OCI-LY1 (cell line): Measurements from ENCODE around the gene TMEM126B.

ENCODE experiments used
- H2AFZ ChIP-seq: fragments of 200-600 bp; sonication (generic), shearing (Covaris generic); 2 replicates; pipeline ENCODE4 v1.6.0; 2014; ENCODE audit warnings: antibody characterized with exemption, mild to moderate bottlenecking, low read length
- H3F3A ChIP-seq: fragments of 200-600 bp; sonication (generic), shearing (Covaris generic); 2 replicates; pipeline ENCODE4 v1.6.0; 2014; ENCODE audit warnings: mild to moderate bottlenecking, antibody characterized with exemption, low read length, moderate library complexity; ENCODE audit not compliant: insufficient read depth
- H3K27ac ChIP-seq: fragments of 200-600 bp; sonication (generic); 2 replicates; pipeline ENCODE4 v1.5.1; 2014; ENCODE audit warnings: low read length, mixed run types, mild to moderate bottlenecking, low read depth; ENCODE audit not compliant: poor library complexity, severe bottlenecking
- H3K27me3 ChIP-seq: fragments of 200-600 bp; sonication (generic); 2 replicates; pipeline ENCODE4 v1.6.0; 2014; ENCODE audit warnings: antibody characterized with exemption, mild to moderate bottlenecking, low read length, moderate library complexity; ENCODE audit not compliant: insufficient read depth
- H3K36me3 ChIP-seq: fragments of 200-600 bp; sonication (generic); 2 replicates; pipeline ENCODE4 v1.6.1; 2014; ENCODE audit warnings: mild to moderate bottlenecking, antibody characterized with exemption, low read length, moderate library complexity, mixed read lengths; ENCODE audit not compliant: insufficient read depth
- H3K4me1 ChIP-seq: fragments of 200-600 bp; sonication (generic); 2 replicates; pipeline ENCODE4 v1.5.1; 2014; ENCODE audit warnings: mild to moderate bottlenecking, low read length, moderate library complexity; ENCODE audit not compliant: insufficient read depth, severe bottlenecking
- H3K4me2 ChIP-seq: fragments of 200-600 bp; sonication (generic), shearing (Covaris generic); 2 replicates; pipeline ENCODE4 v1.6.1; 2014; ENCODE audit warnings: low read length
- H3K4me3 ChIP-seq: fragments of 200-600 bp; sonication (generic); 2 replicates; pipeline ENCODE4 v1.5.1; 2014; ENCODE audit warnings: low read length, low read depth, mild to moderate bottlenecking, mixed read lengths; ENCODE audit not compliant: poor library complexity, severe bottlenecking
- H3K79me2 ChIP-seq: fragments of 200-600 bp; shearing (Covaris generic); 2 replicates; pipeline ENCODE4 v1.6.1; 2016; ENCODE audit warnings: mixed run types, low read length, mixed read lengths; ENCODE audit not compliant: insufficient read depth
- H3K9ac ChIP-seq: fragments of 200-600 bp; sonication (generic), shearing (Covaris generic); 2 replicates; pipeline ENCODE4 v1.6.1; 2014; ENCODE audit warnings: mild to moderate bottlenecking, low read length, mixed read lengths
- H3K9me2 ChIP-seq: fragments of 200-600 bp; sonication (generic), shearing (Covaris generic); 2 replicates; pipeline ENCODE4 v1.6.1; 2014; ENCODE audit warnings: low read depth, mild to moderate bottlenecking, low read length, mixed read lengths
- H3K9me3 ChIP-seq: fragments of 200-600 bp; shearing (Covaris generic); 2 replicates; pipeline ENCODE4 v1.6.1; 2014; ENCODE audit warnings: low read length, mixed read lengths
- H4K20me1 ChIP-seq: fragments of 200-600 bp; sonication (generic), shearing (Covaris generic); 2 replicates; pipeline ENCODE4 v1.6.0; 2016; ENCODE audit warnings: mild to moderate bottlenecking, low read length; ENCODE audit not compliant: insufficient read depth
- EZH2 ChIP-seq: fragments of 200-600 bp; sonication (generic), shearing (Covaris generic); IDR thresholded peaks from 2 replicates; pipeline ENCODE4 v1.8.0; 2017; ENCODE audit warnings: borderline replicate concordance, mixed run types, mild to moderate bottlenecking, antibody characterized with exemption, low read length, moderate library complexity, mixed read lengths
- TF ChIP-seq, protein P1 (sequence below): fragments of 200-600 bp; sonication (generic), shearing (Covaris generic); IDR thresholded peaks from 2 replicates; pipeline ENCODE4 v1.5.1; 2017; ENCODE audit warnings: mild to moderate bottlenecking, antibody characterized with exemption, low read length, moderate library complexity, mixed read lengths

Gene TMEM126B

DNA sequence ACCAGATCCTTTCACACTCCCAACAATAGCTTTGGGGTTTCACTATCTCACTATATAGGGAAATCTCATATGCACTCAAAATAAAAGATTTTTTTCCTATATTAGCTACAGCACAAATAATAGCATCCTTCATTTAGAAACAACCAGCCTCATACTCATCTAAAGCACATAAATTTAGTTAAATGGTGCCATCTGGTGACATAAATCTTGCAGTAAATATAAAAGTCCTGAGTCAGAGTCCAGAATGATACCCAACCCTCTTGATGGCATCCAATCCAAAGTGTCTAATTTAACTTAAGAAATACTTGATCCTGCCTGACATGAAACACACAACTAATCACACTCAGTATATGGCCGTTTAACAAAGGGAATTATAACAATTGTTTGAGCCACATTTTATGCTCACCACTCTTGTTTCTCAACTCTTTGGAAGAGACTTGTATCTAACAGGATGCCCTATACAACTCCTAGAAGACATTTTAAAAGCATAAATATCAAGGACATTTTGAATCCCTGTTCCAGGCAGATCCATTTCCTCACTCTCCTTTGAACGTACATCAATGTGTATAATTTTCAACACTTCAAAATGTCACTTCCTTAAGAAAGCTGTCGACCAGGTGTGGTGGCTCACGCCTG lies 37.4 kb upstream of the TMEM126B start:
- Histone ChIP-seq H3K27me3 (no peaks in the 10 kb centered on the region), H3K9me2 (no peaks in the 10 kb centered on the region), H3K9ac (no peak overlapping the region), H4K20me1 (no peaks in the 10 kb centered on the region), H3K27ac (no peak overlapping the region), H3K36me3 (no peaks in the 10 kb centered on the region), H3F3A (no peaks in the 10 kb centered on the region), H3K79me2 (no peaks in the 10 kb centered on the region), H2AFZ (no peak overlapping the region), H3K9me3 (no peaks in the 10 kb centered on the region), H3K4me1 (no peaks in the 10 kb centered on the region), H3K4me3 (no peak overlapping the region), H3K4me2 (no peak overlapping the region)
- no peak for TF ChIP-seq EZH2
- TF ChIP-seq, protein P1, sequence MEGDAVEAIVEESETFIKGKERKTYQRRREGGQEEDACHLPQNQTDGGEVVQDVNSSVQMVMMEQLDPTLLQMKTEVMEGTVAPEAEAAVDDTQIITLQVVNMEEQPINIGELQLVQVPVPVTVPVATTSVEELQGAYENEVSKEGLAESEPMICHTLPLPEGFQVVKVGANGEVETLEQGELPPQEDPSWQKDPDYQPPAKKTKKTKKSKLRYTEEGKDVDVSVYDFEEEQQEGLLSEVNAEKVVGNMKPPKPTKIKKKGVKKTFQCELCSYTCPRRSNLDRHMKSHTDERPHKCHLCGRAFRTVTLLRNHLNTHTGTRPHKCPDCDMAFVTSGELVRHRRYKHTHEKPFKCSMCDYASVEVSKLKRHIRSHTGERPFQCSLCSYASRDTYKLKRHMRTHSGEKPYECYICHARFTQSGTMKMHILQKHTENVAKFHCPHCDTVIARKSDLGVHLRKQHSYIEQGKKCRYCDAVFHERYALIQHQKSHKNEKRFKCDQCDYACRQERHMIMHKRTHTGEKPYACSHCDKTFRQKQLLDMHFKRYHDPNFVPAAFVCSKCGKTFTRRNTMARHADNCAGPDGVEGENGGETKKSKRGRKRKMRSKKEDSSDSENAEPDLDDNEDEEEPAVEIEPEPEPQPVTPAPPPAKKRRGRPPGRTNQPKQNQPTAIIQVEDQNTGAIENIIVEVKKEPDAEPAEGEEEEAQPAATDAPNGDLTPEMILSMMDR: peak; percentile 39; the same call in 1 of the 2 replicates

DNA sequence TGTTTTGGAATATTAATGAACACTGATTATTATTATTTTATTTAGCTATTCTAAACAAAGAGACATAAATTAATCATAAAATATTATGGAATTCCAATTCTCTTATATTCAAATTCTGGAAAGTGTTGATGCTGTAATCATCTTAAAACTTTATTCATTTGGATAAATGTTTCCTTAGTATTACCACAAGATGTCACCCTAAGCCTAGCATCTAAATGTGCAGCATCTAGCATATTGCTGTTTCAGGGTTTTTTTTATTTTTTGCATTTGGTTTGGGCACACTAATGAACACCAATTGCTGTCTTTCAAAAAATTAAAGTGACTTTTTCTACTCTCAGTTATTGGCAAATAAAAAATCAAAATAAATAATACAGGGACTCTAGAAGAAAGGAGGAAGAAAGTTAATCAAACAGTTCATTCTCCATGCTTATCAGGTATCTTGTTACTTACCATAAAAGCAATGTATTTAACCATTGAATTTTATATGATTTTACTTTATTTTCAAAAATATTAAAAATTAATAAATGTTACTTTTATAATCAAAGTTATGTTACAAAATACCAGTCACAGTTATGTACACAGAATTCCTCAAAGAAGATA lies 33.0 kb upstream of the TMEM126B start:
- Histone ChIP-seq H4K20me1 (no peaks in the 10 kb centered on the region), H3K36me3 (no peaks in the 10 kb centered on the region), H3K9me2 (no peaks in the 10 kb centered on the region), H3K4me1 (no peaks in the 10 kb centered on the region), H3K27ac (no peak overlapping the region), H3K4me3 (no peak overlapping the region), H2AFZ (no peak overlapping the region), H3K79me2 (no peaks in the 10 kb centered on the region), H3K9me3 (no peaks in the 10 kb centered on the region), H3F3A (no peaks in the 10 kb centered on the region), H3K27me3 (no peaks in the 10 kb centered on the region), H3K9ac (no peak overlapping the region), H3K4me2 (no peak overlapping the region)
- no peak for TF ChIP-seq EZH2
- TF ChIP-seq, protein P1: peak; percentile 62

DNA sequence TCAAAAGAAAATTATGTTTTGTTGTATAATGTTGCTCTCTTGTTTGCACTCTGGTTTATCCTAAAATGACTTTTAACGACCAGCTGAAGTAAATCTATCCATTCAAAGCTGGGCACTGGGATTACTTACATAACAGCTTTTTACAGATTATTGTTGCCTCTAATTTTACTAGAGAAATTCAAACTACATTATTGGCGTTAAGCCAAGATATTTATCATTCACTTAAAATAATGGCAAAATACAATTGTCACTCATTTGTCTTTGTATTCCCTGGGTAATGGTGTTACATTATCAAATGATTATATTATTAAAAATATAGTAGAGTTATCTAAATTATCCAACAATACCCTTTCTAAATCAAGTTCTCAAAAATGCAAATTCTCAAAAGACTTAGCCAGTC lies 31.5 kb upstream of the TMEM126B start:
- TF ChIP-seq, protein P1: no peak
- TF ChIP-seq EZH2: no peak
- Histone ChIP-seq H3K4me3 (no peak overlapping the region), H3K4me1 (no peaks in the 10 kb centered on the region), H3K79me2 (no peaks in the 10 kb centered on the region), H3F3A (no peaks in the 10 kb centered on the region), H3K27ac (no peak overlapping the region), H3K9me3 (no peaks in the 10 kb centered on the region), H2AFZ (no peak overlapping the region), H3K36me3 (no peaks in the 10 kb centered on the region), H3K4me2 (no peak overlapping the region), H4K20me1 (no peaks in the 10 kb centered on the region), H3K27me3 (no peaks in the 10 kb centered on the region), H3K9me2 (no peaks in the 10 kb centered on the region), H3K9ac (no peak overlapping the region)
